ENCODE data around the gene LPP. TPM values are rescaled to one million over a fixed set of nuclear protein-coding genes. Genes with fewer than 3 reads are reported as not detected.

Gene LPP
- total and polyA plus RNA-seq, 9 of the 15 experiments (the other 6 are each of a cell fraction or from before 2014, with no cell fraction given) = 0.07 to 0.18 TPM; not detected in 7

DNA sequence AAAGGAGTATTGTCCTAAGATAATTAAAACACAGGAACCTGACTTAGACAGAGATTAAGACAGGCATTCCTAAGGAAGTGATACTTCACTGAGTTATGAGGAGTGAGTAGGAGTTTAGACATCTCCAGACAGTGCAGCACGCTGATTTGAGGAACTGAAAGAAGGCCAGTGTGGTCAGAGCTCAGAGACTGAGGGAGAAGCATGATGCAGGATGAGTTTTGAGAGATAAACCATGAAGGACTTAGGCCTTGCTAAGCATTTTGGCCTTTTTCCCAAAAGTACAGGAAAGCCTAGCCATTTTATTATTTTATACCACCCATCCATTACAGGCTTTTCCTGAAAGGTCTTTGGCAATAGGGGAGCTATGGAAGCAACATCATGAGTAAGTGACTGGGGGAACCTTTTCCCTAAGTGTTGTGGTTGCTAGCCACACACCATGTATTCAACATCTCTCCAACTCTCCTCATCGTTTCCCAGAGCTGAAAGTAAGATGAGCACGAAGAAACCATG, 642.2 kb downstream of the LPP start:
- H3K36me3 ChIP-seq (ENCODE audit: control insufficient read depth, insufficient read depth, low read length) = no peaks in the 10 kb centered on the region
- no peak overlapping the region for H3K27ac ChIP-seq (ENCODE audit: extremely low read depth, low read depth, low read length)
- no peaks in the 10 kb centered on the region for H3K9me3 ChIP-seq (replicated peaks; ENCODE audit: control insufficient read depth, insufficient read depth, low read depth, low read length)
- in situ Hi-C loops (cut with MboI) (no loop called here), intact Hi-C loops (cut with micrococcal nuclease) (no loop called here)
- no peak for ATAC-seq
- H3K9me1 ChIP-seq (ENCODE audit: control insufficient read depth, insufficient read depth, low read length) = no peaks in the 10 kb centered on the region
- H3K9ac ChIP-seq (ENCODE audit: insufficient read depth in 1 of 2, low read depth in 2 of 2, low read length in 2 of 2) = no peak overlapping the region
- ChIA-PET POLR2A (no interaction called here), CTCF (ENCODE audit: low intra/inter-chr PET ratio) (no interaction called here)
- no peak overlapping the region for H2AFZ ChIP-seq (ENCODE audit: low read depth, low read length)
- no peaks in the 10 kb centered on the region for H3K79me2 ChIP-seq (ENCODE audit: control insufficient read depth, insufficient read depth, low read length)
- H3K4me1 ChIP-seq (replicated peaks in 1 of 2; ENCODE audit: control insufficient read depth in 2 of 2, insufficient read depth in 2 of 2, low read length in 2 of 2) = no peaks in the 10 kb centered on the region
- no peaks in the 10 kb centered on the region for H3K27me3 ChIP-seq (ENCODE audit: control insufficient read depth in 2 of 2, insufficient read depth in 2 of 2, low read length in 2 of 2)
- no peak overlapping the region for H3K4me2 ChIP-seq (ENCODE audit: insufficient read depth, low read length)
- WGBS (ENCODE audit: insufficient coverage, low coverage, missing lambda C conversion rate) = 3% methylated on average over 3 of the region's 3 CpGs
- H4K20me1 ChIP-seq (replicated peaks; ENCODE audit: control insufficient read depth, insufficient read depth, low read length) = no peaks in the 10 kb centered on the region
- DNase-seq (ENCODE audit: extremely low read depth in 1 of 4, low spot score in 3 of 4) = no peak
- H3K4me3 ChIP-seq = no peak overlapping the region
- no TSS peak for BruUV-seq (replicated peaks)
- FAIRE-seq = no peak
- TF ChIP-seq MAFG (tag; conservative IDR thresholded peaks at IDR 0.05) (no peak), MCM2 (IDR thresholded peaks at IDR 0.05; ENCODE audit: low read depth) (no peak), CHD7 (IDR thresholded peaks at IDR 0.05; ENCODE audit: low read depth, low read length) (no peak), RFX7 (CRISPR knock-in tag; IDR thresholded peaks at IDR 0.05) (no peak), ZNF143 (CRISPR knock-in tag; IDR thresholded peaks at IDR 0.05) (no peak), ARID2 (IDR thresholded peaks at IDR 0.05) (no peak)
- TF ChIP-seq, protein P1, sequence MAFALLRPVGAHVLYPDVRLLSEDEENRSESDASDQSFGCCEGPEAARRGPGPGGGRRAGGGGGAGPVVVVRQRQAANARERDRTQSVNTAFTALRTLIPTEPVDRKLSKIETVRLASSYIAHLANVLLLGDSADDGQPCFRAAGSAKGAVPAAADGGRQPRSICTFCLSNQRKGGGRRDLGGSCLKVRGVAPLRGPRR (CRISPR knock-in tag; IDR thresholded peaks at IDR 0.05) = no peak
- TF ChIP-seq, protein P2, sequence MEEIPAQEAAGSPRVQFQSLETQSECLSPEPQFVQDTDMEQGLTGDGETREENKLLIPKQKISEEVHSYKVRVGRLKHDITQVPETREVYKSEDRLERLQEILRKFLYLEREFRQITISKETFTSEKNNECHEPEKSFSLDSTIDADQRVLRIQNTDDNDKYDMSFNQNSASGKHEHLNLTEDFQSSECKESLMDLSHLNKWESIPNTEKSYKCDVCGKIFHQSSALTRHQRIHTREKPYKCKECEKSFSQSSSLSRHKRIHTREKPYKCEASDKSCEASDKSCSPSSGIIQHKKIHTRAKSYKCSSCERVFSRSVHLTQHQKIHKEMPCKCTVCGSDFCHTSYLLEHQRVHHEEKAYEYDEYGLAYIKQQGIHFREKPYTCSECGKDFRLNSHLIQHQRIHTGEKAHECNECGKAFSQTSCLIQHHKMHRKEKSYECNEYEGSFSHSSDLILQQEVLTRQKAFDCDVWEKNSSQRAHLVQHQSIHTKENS (CRISPR knock-in tag; IDR thresholded peaks at IDR 0.05) = no peak
- TF ChIP-seq, protein P3, sequence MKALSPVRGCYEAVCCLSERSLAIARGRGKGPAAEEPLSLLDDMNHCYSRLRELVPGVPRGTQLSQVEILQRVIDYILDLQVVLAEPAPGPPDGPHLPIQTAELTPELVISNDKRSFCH (CRISPR knock-in tag; IDR thresholded peaks at IDR 0.05) = no peak
- TF ChIP-seq, protein P3 (tag; IDR thresholded peaks at IDR 0.05) = no peak

Data from K562 (cell line).